HG03439 (cell line): ENCODE results near the gene ACKR1.

ENCODE experiments used
- ATAC-seq: cut with Tn5 transposase; IDR thresholded peaks from one replicate; pipeline ENCODE4 v1.9.1; 2021; ENCODE audit warnings: mild to moderate bottlenecking, moderate library complexity; ENCODE audit not compliant: unreplicated experiment

Gene ACKR1

GRCh38 chr1:159187033-159187432, 17.6 kb upstream of the ACKR1 start:
- no peak for ATAC-seq

GRCh38 chr1:159187647-159188374, 16.9 kb upstream of the ACKR1 start:
- ATAC-seq, result no peak

GRCh38 chr1:159188375-159188788, 16.3 kb upstream of the ACKR1 start:
- ATAC-seq, result peak; percentile 93

GRCh38 chr1:159190441-159190840, 14.2 kb upstream of the ACKR1 start:
- no peak for ATAC-seq

GRCh38 chr1:159196543-159196942, 8.1 kb upstream of the ACKR1 start:
- no peak for ATAC-seq

GRCh38 chr1:159197561-159198557, 6.8 kb upstream of the ACKR1 start:
- no peak for ATAC-seq

- ATAC-seq, result no peak
Observed at GRCh38 chr1:159199901-159200300, 4.8 kb upstream of the ACKR1 start.

- ATAC-seq, result no peak
Observed at GRCh38 chr1:159200769-159201168, 3.9 kb upstream of the ACKR1 start.

GRCh38 chr1:159201642-159202041, 3.0 kb upstream of the ACKR1 start:
- no peak for ATAC-seq

GRCh38 chr1:159203610-159204009, 1.1 kb upstream of the ACKR1 start:
- ATAC-seq, result no peak

GRCh38 chr1:159205225-159205624, 550 bp downstream of the ACKR1 start:
- no peak for ATAC-seq

- ATAC-seq, result no peak
Observed at GRCh38 chr1:159206110-159206509, 1.4 kb downstream of the ACKR1 start.

- no peak for ATAC-seq
Observed at GRCh38 chr1:159207080-159207479, 2.4 kb downstream of the ACKR1 start.

GRCh38 chr1:159207774-159208173, 3.1 kb downstream of the ACKR1 start:
- no peak for ATAC-seq

GRCh38 chr1:159208175-159208825, 3.6 kb downstream of the ACKR1 start:
- no peak for ATAC-seq

- ATAC-seq, result no peak
Observed at GRCh38 chr1:159209061-159209460, 4.4 kb downstream of the ACKR1 start.

GRCh38 chr1:159211331-159212136, 6.9 kb downstream of the ACKR1 start:
- ATAC-seq, result no peak

- ATAC-seq, result no peak
Observed at GRCh38 chr1:159212596-159212995, 7.9 kb downstream of the ACKR1 start.

- no peak for ATAC-seq
Observed at GRCh38 chr1:159214149-159214760, 9.6 kb downstream of the ACKR1 start.
